Muscle of leg (tissue), 11 donors: ENCODE results near the gene CADM1. TPM values are rescaled to one million over a fixed set of nuclear protein-coding genes. Genes with fewer than 3 reads are reported as not detected.

ENCODE experiments used
- DNase-seq: peaks from one replicate; pipeline ENCODE4 v3.0.0; 2013
- H3K27ac ChIP-seq: one replicate; pipeline ENCODE4 v1.5.1; 2013; ENCODE audit warnings: mild to moderate bottlenecking, low read length, control low read depth
- H3K27me3 ChIP-seq: one replicate; pipeline ENCODE4 v1.6.1; 2013; ENCODE audit warnings: low read length; ENCODE audit not compliant: control insufficient read depth, insufficient read depth
- H3K36me3 ChIP-seq: one replicate; pipeline ENCODE4 v1.6.1; 2013; ENCODE audit warnings: low read length; ENCODE audit not compliant: control insufficient read depth, insufficient read depth
- H3K4me1 ChIP-seq: one replicate; pipeline ENCODE4 v1.6.1; 2013; ENCODE audit warnings: low read length; ENCODE audit not compliant: control insufficient read depth, insufficient read depth
- H3K4me3 ChIP-seq: one replicate; pipeline ENCODE4 v1.5.1; 2013; ENCODE audit warnings: low read length, control low read depth
- H3K9me3 ChIP-seq: replicated peaks from 2 replicates; pipeline ENCODE4 v1.6.1; 2013; ENCODE audit warnings: low read depth, low read length; ENCODE audit not compliant: control insufficient read depth
- WGBS: methylation state at CpG from one replicate; pipeline ENCODE4 v1.1.5; 2013; ENCODE audit warnings: missing lambda C conversion rate; ENCODE audit not compliant: insufficient coverage; 5-methylcytosine and 5-hydroxymethylcytosine counted together
- polyA plus RNA-seq, 8 donors: library from polyadenylated mRNA; unstranded; fragments of 120-200 nt; gene quantifications; one replicate each; pipeline versions ENCODE4 v1.2.1 to v1.2.3, GENCODE V29; 2013; ENCODE audit warnings: inconsistent platforms in 1 of 8, low replicate concordance in 1 of 8; ENCODE audit not compliant: insufficient read length in 8 of 8, insufficient read depth in 1 of 8
- total RNA-seq: library from RNA; stranded (reverse); fragments of 120-200 nt; gene quantifications from one replicate; pipeline ENCODE4 v1.2.4, GENCODE V29; 2013

Gene CADM1
- total and polyA plus RNA-seq, 9 donors = 16.8 to 39.6 (median 26.8) TPM

DNA sequence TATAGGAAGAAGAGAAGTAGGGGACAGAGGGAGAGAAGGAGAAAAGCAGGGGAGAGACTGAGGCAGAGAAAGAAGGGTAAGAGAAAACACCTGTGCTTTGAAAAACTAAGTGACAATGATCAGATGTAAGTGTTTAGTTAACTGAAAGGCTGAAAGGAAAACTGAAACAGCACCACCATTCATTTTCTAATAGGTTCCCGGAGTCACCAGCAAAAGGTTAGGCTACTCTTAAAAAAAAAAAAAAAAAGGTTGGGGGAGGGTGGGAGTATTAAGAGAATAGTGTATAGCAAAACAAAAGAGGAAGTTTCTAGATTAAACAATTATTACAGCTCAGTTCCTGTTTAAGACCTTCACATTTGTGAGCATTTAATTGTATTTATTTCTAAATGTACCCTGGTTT lies 113.8 kb downstream of the CADM1 start:
- no peaks in the 10 kb centered on the region for H3K36me3 ChIP-seq
- no peak for DNase-seq
- WGBS = no CpG with 5 or more reads among the region's 1 CpG
- H3K27ac ChIP-seq = no peak overlapping the region
- H3K4me1 ChIP-seq = no peaks in the 10 kb centered on the region
- H3K9me3 ChIP-seq = no peaks in the 10 kb centered on the region
- H3K27me3 ChIP-seq = no peaks in the 10 kb centered on the region
- H3K4me3 ChIP-seq = no peak overlapping the region

GRCh38 chr11:115389790-115390189 lies 114.4 kb downstream of the CADM1 start:
- WGBS = no CpG with 5 or more reads among the region's 3 CpGs
- no peaks in the 10 kb centered on the region for H3K9me3 ChIP-seq

GRCh38 chr11:115385226-115385625 lies 119.0 kb downstream of the CADM1 start:
- Histone ChIP-seq H3K9me3 (no peaks in the 10 kb centered on the region), H3K27ac (no peak overlapping the region), H3K36me3 (no peaks in the 10 kb centered on the region), H3K4me1 (no peaks in the 10 kb centered on the region), H3K4me3 (no peak overlapping the region), H3K27me3 (no peaks in the 10 kb centered on the region)
- DNase-seq = no peak

More at GRCh38 chr11:115389790-115390189, 114.4 kb downstream of the CADM1 start:
- H3K36me3 ChIP-seq = no peaks in the 10 kb centered on the region
- H3K27ac ChIP-seq = no peak overlapping the region
- H3K4me1 ChIP-seq = no peaks in the 10 kb centered on the region
- DNase-seq = no peak
- no peaks in the 10 kb centered on the region for H3K27me3 ChIP-seq
- H3K4me3 ChIP-seq = no peak overlapping the region

- no peaks in the 10 kb centered on the region for H3K9me3 ChIP-seq
- DNase-seq = no peak
- no peaks in the 10 kb centered on the region for H3K27me3 ChIP-seq
- no peaks in the 10 kb centered on the region for H3K4me1 ChIP-seq
- 100% methylated on average over 1 of the region's 2 CpGs for WGBS
- no peaks in the 10 kb centered on the region for H3K36me3 ChIP-seq
- no peak overlapping the region for H3K4me3 ChIP-seq
- H3K27ac ChIP-seq = no peak overlapping the region
Measured at GRCh38 chr11:115384236-115384635, 120.0 kb downstream of the CADM1 start.

DNA sequence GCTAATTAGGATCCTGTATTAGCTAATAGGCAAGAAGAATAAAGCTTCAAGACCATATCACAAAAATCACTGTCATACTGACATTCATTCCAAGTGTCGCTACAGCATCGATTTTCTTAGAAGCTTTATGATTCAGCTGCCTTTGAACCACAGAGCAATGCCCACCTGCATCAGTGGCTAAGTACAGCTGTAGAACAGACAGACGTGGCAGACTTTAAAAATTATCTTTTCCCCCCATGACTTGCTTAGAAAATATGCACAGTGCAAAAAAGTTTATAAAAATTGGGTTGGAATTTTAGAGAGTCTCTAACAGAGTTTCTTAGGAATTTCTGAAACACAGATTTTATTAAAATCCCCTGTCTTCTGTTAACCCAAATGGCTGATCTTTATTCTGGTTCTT lies 120.8 kb downstream of the CADM1 start:
- H3K27ac ChIP-seq = no peak overlapping the region
- 66% methylated on average over 2 of the region's 3 CpGs for WGBS

GRCh38 chr11:115379528-115379927 lies 124.7 kb downstream of the CADM1 start:
- Histone ChIP-seq H3K36me3 (no peaks in the 10 kb centered on the region), H3K27ac (no peak overlapping the region), H3K9me3 (no peaks in the 10 kb centered on the region), H3K4me1 (no peaks in the 10 kb centered on the region), H3K27me3 (no peaks in the 10 kb centered on the region), H3K4me3 (no peak overlapping the region)
- no CpG with 5 or more reads among the region's 1 CpG for WGBS
- DNase-seq = no peak

More for the DNA sequence above, 120.8 kb downstream of the CADM1 start:
- H3K4me3 ChIP-seq = no peak overlapping the region
- no peak for DNase-seq
- no peaks in the 10 kb centered on the region for H3K27me3 ChIP-seq
- no peaks in the 10 kb centered on the region for H3K9me3 ChIP-seq
- H3K4me1 ChIP-seq = no peaks in the 10 kb centered on the region
- H3K36me3 ChIP-seq = no peaks in the 10 kb centered on the region

DNA sequence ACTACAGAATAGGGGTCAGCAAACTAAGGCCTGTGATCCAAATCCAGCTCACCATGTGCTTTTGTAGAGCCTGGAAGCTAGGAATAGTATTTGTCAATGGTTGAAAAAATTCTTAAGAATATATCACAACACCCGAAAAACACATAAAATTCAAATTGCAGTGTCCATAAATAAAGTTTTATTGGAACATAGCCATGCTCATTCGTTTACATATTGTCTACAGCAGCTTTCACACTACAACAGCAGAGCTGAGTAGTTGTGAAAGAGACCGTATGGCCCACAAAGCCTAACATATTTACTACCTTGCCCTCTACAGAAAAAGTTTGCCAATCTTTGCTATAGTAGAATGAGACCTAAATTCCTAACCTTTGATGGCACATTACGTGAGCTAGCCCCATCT lies 125.7 kb downstream of the CADM1 start:
- DNase-seq = no peak

DNA sequence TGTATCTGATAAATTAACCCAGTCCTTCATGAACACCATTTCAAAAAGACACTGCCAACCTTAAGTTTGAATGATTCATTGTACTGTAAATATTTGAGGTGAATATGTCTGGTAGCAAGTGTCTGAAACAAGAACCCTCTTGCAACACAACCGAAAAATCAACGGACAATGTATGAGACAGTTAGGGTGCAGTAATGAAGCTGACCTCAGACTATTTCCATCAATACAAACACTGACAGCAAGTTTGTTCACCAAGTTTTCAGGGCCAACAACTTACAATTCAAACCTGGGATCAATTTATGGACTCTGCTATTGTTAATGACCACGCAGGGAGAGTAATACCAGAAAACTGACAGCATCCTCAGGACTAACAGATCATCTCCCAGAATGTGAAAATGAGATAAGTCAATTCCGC lies 126.3 kb downstream of the CADM1 start:
- H3K4me3 ChIP-seq = no peak overlapping the region
- WGBS = no CpG with 5 or more reads among the region's 4 CpGs

More for the DNA sequence above, 125.7 kb downstream of the CADM1 start:
- Histone ChIP-seq H3K27me3 (no peaks in the 10 kb centered on the region), H3K9me3 (no peaks in the 10 kb centered on the region), H3K27ac (no peak overlapping the region), H3K4me3 (no peak overlapping the region), H3K36me3 (no peaks in the 10 kb centered on the region), H3K4me1 (no peaks in the 10 kb centered on the region)
- no CpG with 5 or more reads among the region's 4 CpGs for WGBS

DNA sequence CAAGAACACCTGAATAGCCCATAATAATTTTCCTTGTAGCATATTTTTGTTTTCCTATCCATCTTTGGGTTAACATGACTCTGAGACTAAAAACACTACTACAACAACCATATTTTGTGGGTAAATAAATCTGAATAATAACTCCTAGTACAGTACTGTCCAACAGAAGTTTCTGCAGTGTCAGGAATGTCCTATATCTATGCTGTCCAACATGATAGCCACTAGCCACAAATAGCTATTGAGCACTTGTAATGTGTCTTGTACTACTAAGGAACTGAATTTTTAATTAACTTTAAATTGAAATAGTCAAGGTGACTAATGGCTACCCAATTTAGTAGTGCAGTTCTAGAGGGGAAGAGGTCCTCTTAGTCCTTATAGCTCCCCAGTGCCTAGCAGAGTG lies 135.6 kb downstream of the CADM1 start:
- no peak overlapping the region for H3K4me3 ChIP-seq
- no peak for DNase-seq
- H3K4me1 ChIP-seq = no peaks in the 10 kb centered on the region
- H3K9me3 ChIP-seq = no peaks in the 10 kb centered on the region
- no peaks in the 10 kb centered on the region for H3K36me3 ChIP-seq
- H3K27me3 ChIP-seq = no peaks in the 10 kb centered on the region
- H3K27ac ChIP-seq = no peak overlapping the region

More for the DNA sequence above, 126.3 kb downstream of the CADM1 start:
- Histone ChIP-seq H3K9me3 (no peaks in the 10 kb centered on the region), H3K36me3 (no peaks in the 10 kb centered on the region), H3K27me3 (no peaks in the 10 kb centered on the region), H3K27ac (no peak overlapping the region), H3K4me1 (no peaks in the 10 kb centered on the region)
- DNase-seq = no peak

GRCh38 chr11:115366826-115367225 lies 137.4 kb downstream of the CADM1 start:
- 90% methylated on average over 2 of the region's 5 CpGs for WGBS
- no peak for DNase-seq
- Histone ChIP-seq H3K36me3 (no peaks in the 10 kb centered on the region), H3K4me3 (no peak overlapping the region), H3K4me1 (no peaks in the 10 kb centered on the region), H3K27ac (no peak overlapping the region), H3K9me3 (no peaks in the 10 kb centered on the region), H3K27me3 (no peaks in the 10 kb centered on the region)

DNA sequence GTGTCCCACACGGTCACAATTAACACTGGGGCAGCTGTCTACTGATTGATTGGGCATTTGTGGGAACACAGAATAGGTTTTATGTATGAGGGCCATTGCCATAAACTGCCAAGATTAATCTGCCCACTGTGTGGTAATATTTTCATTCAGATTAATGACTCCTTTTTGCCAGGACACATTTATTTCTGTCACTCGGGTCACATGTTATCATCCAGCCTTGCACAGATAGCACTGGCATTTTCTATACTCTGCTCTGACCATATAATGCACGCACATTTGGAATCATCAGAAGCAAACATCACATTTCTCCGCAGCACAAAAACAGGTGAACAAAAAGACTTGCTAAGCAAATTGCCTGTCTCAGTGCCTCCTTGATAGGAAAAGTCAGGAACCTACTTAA lies 138.3 kb downstream of the CADM1 start:
- Histone ChIP-seq H3K36me3 (no peaks in the 10 kb centered on the region), H3K27me3 (no peaks in the 10 kb centered on the region), H3K27ac (no peak overlapping the region), H3K4me1 (no peaks in the 10 kb centered on the region), H3K4me3 (no peak overlapping the region), H3K9me3 (no peaks in the 10 kb centered on the region)
- no peak for DNase-seq
- WGBS = 92% methylated on average over 1 of the region's 4 CpGs
